Activated naive CD4-positive, alpha-beta T cell treated with anti-CD3 and anti-CD28 coated beads, Interleukin-2, amount 50 U/mL, for 16 hours (primary cell): ENCODE results near the gene PCDHGB6.
"Not testable (repeated sequence)": the region's sequence is repeated elsewhere in the genome, so short reads cannot be mapped to it uniquely, and the experiment has no call there.

Source experiments
- DNase-seq: peaks from one replicate; pipeline ENCODE4 v3.0.0-alpha.2; 2020

The PCDHGB6 gene

GRCh38 chr5:141389153-141390042 is 18.4 kb upstream of the PCDHGB6 start:
- DNase-seq = no peak

- no peak for DNase-seq
Observed at GRCh38 chr5:141392429-141393198, 15.2 kb upstream of the PCDHGB6 start, which contains the start of gene PCDHGA8. Gene PCDHGA8, plus strand, starts transcription at chr5:141392633. Its CDS starts 181 bp downstream, at chr5:141392814.

GRCh38 chr5:141393267-141393666 is 14.6 kb upstream of the PCDHGB6 start:
- DNase-seq = no peak

- DNase-seq = not testable (repeated sequence)
Observed at GRCh38 chr5:141394401-141395187, 13.2 kb upstream of the PCDHGB6 start.

- peak; percentile 45 for DNase-seq
Observed at GRCh38 chr5:141397756-141398551, 9.9 kb upstream of the PCDHGB6 start, which contains the start of gene PCDHGB5. Gene PCDHGB5, plus strand, starts transcription at chr5:141397947. Its CDS starts 181 bp downstream, at chr5:141398128.

- no peak for DNase-seq
Observed at GRCh38 chr5:141398608-141399007, 9.2 kb upstream of the PCDHGB6 start.

- DNase-seq = no peak
Observed at GRCh38 chr5:141399555-141400258, 8.1 kb upstream of the PCDHGB6 start.

GRCh38 chr5:141402553-141403243 is 5.1 kb upstream of the PCDHGB6 start, which contains the start of gene PCDHGA9:
Gene PCDHGA9, plus strand, starts transcription at chr5:141402778. Its CDS starts 175 bp downstream, at chr5:141402953.
- DNase-seq = no peak

GRCh38 chr5:141403387-141403786 is 4.4 kb upstream of the PCDHGB6 start:
- no peak for DNase-seq

- DNase-seq = no peak
Observed at GRCh38 chr5:141409598-141410306, 1.9 kb downstream of the PCDHGB6 start.

- DNase-seq = no peak
Observed at GRCh38 chr5:141411575-141411974, 3.8 kb downstream of the PCDHGB6 start.

- DNase-seq = peak; percentile 62
Observed at GRCh38 chr5:141412854-141413539, 5.2 kb downstream of the PCDHGB6 start, which contains the start of gene PCDHGA10. Gene PCDHGA10, plus strand, starts transcription at chr5:141412987. Its CDS starts 189 bp downstream, at chr5:141413176.

GRCh38 chr5:141413540-141414069 is 5.8 kb downstream of the PCDHGB6 start:
- DNase-seq = no peak

GRCh38 chr5:141414548-141415274 is 6.9 kb downstream of the PCDHGB6 start:
- DNase-seq = not testable (repeated sequence)

GRCh38 chr5:141415275-141415618 is 7.4 kb downstream of the PCDHGB6 start:
- not testable (repeated sequence) for DNase-seq

- DNase-seq = peak; percentile 43
Observed at GRCh38 chr5:141417494-141418172, 9.8 kb downstream of the PCDHGB6 start, which contains the start of gene PCDHGB7. Gene PCDHGB7, plus strand, starts transcription at chr5:141417677. Its CDS starts 183 bp downstream, at chr5:141417860.
